ENCODE data around the gene KLHDC2. TPM values are rescaled to one million over a fixed set of nuclear protein-coding genes. Genes with fewer than 3 reads are reported as not detected.
"Not testable (repeated sequence)": the region's sequence is repeated elsewhere in the genome, so short reads cannot be mapped to it uniquely, and the experiment has no call there.

KLHDC2 gene
- total RNA-seq, 1 donor from 2014 or later = 80.0 TPM

GRCh38 chr14:49769581-49770211 is 1.7 kb downstream of the KLHDC2 start:
- no peaks in the 10 kb centered on the region for H3K9me3 Mint-ChIP-seq (ENCODE audit: low read depth)
- no peak for DNase-seq (ENCODE audit: low spot score, unreplicated experiment)
- H3K27me3 Mint-ChIP-seq = no peaks in the 10 kb centered on the region
- H3K27ac Mint-ChIP-seq = peak overlapping the region; percentile 100
- no peak for TF ChIP-seq CTCF (IDR thresholded peaks at IDR 0.05; ENCODE audit: unreplicated experiment)
- H3K36me3 Mint-ChIP-seq (ENCODE audit: insufficient read depth) = peaks cover 4% of the 10 kb centered on the region
- peaks cover 32% of the 10 kb centered on the region for H3K4me1 Mint-ChIP-seq (ENCODE audit: low read depth)
- H3K4me3 Mint-ChIP-seq (ENCODE audit: low read depth) = peak overlapping the region; percentile 99

GRCh38 chr14:49770212-49770817 is 2.4 kb downstream of the KLHDC2 start:
- TF ChIP-seq CTCF (IDR thresholded peaks at IDR 0.05; ENCODE audit: unreplicated experiment) = no peak
- no peaks in the 10 kb centered on the region for H3K27me3 Mint-ChIP-seq

GRCh38 chr14:49771691-49772090 is 3.7 kb downstream of the KLHDC2 start:
- not testable (repeated sequence) for H3K9me3 Mint-ChIP-seq (ENCODE audit: low read depth); H3K27me3 Mint-ChIP-seq; DNase-seq (ENCODE audit: low spot score, unreplicated experiment)
- Mint-ChIP-seq H3K4me1 (ENCODE audit: low read depth) (peaks cover 32% of the 10 kb centered on the region), H3K27ac (peak overlapping the region; percentile 100), H3K4me3 (ENCODE audit: low read depth) (peak overlapping the region; percentile 99), H3K36me3 (ENCODE audit: insufficient read depth) (peaks cover 14% of the 10 kb centered on the region)

More at GRCh38 chr14:49770212-49770817, 2.4 kb downstream of the KLHDC2 start:
- Mint-ChIP-seq H3K9me3 (ENCODE audit: low read depth) (no peaks in the 10 kb centered on the region), H3K36me3 (ENCODE audit: insufficient read depth) (peaks cover 10% of the 10 kb centered on the region), H3K4me3 (ENCODE audit: low read depth) (peak overlapping the region; percentile 99), H3K27ac (peak overlapping the region; percentile 100), H3K4me1 (ENCODE audit: low read depth) (peaks cover 32% of the 10 kb centered on the region)
- no peak for DNase-seq (ENCODE audit: low spot score, unreplicated experiment)

GRCh38 chr14:49774106-49774505 is 6.2 kb downstream of the KLHDC2 start:
- no peaks in the 10 kb centered on the region for H3K27me3 Mint-ChIP-seq
- H3K4me3 Mint-ChIP-seq (ENCODE audit: low read depth) = no peak overlapping the region
- H3K27ac Mint-ChIP-seq = no peak overlapping the region
- peaks cover 27% of the 10 kb centered on the region for H3K4me1 Mint-ChIP-seq (ENCODE audit: low read depth)
- H3K9me3 Mint-ChIP-seq (ENCODE audit: low read depth) = no peaks in the 10 kb centered on the region
- peaks cover 16% of the 10 kb centered on the region for H3K36me3 Mint-ChIP-seq (ENCODE audit: insufficient read depth)
- no peak for DNase-seq (ENCODE audit: low spot score, unreplicated experiment)
- TF ChIP-seq CTCF (IDR thresholded peaks at IDR 0.05; ENCODE audit: unreplicated experiment) = no peak

GRCh38 chr14:49778421-49778820 is 10.5 kb downstream of the KLHDC2 start:
- Mint-ChIP-seq H3K27me3 (no peaks in the 10 kb centered on the region), H3K27ac (no peak overlapping the region), H3K36me3 (ENCODE audit: insufficient read depth) (peaks cover 31% of the 10 kb centered on the region), H3K4me3 (ENCODE audit: low read depth) (no peak overlapping the region), H3K4me1 (ENCODE audit: low read depth) (no peaks in the 10 kb centered on the region), H3K9me3 (ENCODE audit: low read depth) (no peaks in the 10 kb centered on the region)
- no peak for DNase-seq (ENCODE audit: low spot score, unreplicated experiment)
- no peak for TF ChIP-seq CTCF (IDR thresholded peaks at IDR 0.05; ENCODE audit: unreplicated experiment)

- peak overlapping the region; percentile 29 for H3K27ac Mint-ChIP-seq
- not testable (repeated sequence) for H3K27me3 Mint-ChIP-seq; DNase-seq (ENCODE audit: low spot score, unreplicated experiment); H3K4me3 Mint-ChIP-seq (ENCODE audit: low read depth); H3K9me3 Mint-ChIP-seq (ENCODE audit: low read depth); H3K4me1 Mint-ChIP-seq (ENCODE audit: low read depth)
- H3K36me3 Mint-ChIP-seq (ENCODE audit: insufficient read depth) = peaks cover 29% of the 10 kb centered on the region
Observed at GRCh38 chr14:49781040-49781439, 13.1 kb downstream of the KLHDC2 start.

All from progenitor cell of endocrine pancreas (in vitro differentiated cells).